CD4-positive, alpha-beta T cell treated with Interleukin-17A for 1 hour (primary cell): ENCODE data around the gene PIAS3.
"Not testable (repeated sequence)": the region's sequence is repeated elsewhere in the genome, so short reads cannot be mapped to it uniquely, and the experiment has no call there.

ENCODE experiments used
- DNase-seq: peaks from one replicate; pipeline ENCODE4 v3.0.0-alpha.2; 2020

The PIAS3 gene

DNA sequence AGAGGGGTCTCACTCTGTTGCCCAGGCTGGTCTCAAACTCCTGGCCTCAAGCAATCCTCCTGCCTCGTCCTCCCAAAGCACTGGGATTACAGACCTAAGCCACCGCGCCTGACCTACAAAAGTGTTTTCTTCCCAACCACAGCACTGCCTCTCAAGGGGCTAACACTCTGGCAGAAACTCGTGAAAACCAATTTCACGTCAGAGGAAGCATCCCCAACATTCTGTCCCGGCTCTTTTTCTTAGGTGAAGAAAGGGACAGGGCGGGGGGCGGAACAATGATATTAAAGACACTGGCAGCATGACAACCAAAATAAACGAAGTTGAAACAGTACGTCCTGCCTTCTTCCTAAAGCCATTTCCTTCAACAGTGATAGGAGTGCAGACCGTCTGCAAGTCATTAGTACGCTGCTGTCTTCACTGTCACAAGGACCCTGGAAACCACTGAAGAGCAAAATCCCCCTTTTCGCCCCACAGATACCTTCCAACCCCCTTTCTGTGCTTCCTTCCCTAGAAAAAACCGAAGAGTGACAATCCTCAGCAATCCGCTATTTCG is 36.0 kb downstream of the PIAS3 start:
- DNase-seq = not testable (repeated sequence)

DNA sequence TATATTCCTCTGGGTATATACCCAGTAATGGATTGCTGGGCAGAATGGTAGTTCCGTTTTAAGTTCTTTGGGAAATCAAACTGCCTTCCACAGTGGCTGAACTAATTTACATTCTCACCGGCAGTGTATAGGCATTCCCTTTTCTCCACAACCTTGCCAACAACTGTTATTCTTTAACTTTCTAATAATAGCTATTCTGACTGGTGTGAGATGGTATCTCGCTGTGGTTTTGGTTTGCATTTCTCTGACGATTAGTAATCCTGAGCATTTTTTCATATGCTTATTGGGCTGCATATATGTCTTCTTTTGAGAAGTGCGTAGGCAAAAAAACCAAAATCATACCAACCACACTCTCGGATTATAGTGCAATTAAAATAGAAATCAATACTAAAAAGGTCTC is 40.8 kb downstream of the PIAS3 start:
- DNase-seq = peak; percentile 16

DNA sequence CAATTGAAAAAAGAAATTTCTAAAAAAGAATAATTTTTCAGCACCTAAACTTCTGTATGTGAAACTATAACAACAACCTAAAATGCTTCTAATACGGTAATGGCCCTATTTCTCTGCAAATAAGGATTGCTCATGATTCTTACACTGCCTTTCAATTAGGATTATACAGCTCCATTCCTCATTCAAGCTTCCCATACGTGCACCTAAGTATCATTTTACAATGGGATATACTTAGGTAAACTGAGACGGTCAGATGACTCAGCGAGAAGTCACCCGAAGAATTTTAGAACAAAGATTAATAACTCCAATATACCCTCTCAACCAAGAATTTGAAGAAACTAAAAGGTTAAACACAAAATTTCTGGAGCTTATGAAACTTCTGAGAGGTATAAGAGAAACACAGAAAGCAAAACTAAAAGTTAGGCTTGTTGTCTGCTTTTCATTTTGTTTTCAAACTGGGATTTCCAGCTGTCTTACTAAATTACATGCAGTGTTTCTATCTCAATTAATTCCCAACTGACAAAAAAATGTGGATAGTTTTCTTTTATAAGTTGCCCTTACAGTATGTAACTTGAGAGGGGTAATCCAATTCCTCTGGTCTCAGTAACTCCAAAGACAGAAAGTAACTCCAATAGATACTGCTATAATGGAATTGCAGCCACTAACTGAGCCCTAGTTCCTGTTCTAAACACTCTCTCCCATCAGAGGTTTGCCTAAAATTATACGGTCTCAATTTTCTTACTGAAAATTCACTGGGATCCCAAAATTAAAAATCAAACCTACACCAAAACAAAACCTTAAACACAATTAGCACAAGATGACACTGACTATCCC is 45.7 kb downstream of the PIAS3 start:
- not testable (repeated sequence) for DNase-seq

DNA sequence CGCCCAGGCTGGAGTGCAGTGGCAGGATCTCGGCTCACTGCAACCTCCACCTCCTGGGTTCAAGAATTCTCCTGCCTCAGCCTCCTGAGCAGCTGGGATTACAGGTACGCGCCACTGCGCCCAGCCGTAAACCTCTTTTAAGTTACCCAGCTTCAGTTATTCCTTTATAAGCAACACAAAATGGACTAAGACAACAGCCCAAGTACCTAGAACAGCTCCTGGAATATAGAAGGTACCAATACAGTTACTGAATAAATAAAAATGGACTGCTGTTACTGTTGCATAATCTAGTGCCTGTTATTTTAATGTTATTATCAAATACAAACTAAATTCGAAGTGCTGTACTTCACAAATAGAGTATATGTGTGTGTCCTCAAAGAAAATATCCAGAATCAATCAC is 52.0 kb downstream of the PIAS3 start:
- no peak for DNase-seq

DNA sequence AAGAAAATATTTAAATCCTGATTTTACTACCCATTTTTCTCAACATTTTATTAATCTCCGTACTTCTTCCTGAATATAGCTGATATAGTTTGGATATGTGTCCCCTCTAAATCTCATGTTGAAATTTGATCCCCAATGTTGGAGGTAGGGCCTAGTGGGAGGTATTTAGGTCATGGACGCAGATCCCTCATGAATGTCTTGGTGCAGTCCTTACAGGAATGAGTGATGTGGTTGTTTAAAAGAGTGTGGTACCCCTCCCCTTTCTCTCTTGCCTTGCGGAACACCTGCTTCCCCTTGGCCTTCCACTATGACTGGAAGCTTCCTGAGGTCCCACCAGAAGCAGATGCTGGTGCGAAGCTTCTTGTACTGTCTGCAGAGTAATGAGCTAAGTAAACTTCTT is 52.5 kb downstream of the PIAS3 start:
- DNase-seq = no peak

DNA sequence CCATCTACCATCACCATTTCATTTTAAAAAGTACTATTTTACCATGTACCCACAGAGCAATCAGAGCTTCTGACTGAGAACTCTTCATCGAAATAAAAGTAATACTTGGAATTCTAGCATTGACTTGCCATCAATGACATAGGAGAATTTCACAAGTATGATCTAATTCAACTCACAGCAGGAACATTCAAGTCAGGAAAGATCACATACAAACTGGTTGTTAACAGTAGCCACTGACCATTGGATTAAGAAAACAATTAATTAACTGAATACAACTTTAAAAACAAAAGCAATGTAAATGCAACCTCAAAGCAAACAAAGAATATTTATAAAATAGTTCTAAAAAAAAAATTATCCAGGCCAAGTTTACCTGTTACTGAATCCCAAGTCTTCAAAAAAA is 53.8 kb downstream of the PIAS3 start:
- no peak for DNase-seq

DNA sequence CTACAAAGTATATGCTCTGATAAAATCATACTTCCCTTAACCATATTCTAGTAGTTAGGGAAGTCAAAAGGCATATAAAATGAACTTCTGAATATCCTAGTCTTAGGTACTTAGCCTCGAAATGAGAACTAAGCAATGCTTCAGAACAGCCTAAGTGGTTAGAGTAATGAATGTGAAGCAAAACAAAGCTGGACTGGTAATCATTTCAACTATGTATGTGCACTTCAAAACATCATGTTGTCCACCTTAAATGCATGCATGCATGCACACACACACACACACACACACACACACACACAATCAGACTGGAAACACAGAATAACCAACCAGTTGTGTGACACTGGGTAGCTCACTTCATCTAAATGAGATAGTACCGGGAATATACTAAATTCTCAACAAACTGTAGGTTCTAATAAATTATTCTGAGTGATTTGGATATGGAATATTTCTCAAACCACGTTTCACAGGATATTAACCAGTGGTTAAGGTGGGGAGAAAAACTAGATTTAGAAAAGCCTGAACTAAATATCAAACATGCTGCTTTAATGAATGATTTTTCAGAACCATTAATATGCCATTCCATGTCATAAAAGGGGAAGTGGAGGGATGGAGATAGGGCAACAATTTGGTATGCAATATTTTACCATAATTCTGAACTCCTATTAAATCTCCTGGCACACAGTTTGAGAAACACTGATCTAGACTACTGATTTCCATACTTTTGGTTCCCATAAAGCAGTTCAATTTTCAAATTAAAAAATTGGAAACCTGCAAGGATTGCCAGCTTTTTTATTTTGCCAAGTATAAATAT is 54.4 kb downstream of the PIAS3 start:
- no peak for DNase-seq

DNA sequence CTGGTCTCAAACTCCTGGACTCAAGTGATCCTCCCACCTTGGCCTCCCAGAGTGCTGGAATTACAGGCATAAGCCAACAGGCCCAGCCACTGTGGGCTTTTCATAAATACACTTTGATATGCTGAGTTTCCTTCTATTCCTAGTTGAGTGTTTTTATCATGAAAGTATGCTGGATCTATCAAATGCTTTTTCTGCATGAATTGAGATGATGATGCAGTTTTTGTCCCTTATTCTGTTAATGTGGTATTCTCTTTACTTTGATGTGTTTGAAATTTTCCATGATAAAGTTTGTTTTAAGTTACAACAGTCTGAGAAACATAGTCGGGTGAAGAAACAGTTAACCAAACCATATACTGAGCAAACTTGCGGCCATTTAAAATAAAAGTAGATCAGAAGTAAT is 59.1 kb downstream of the PIAS3 start:
- no peak for DNase-seq
